ENCODE data around the gene SLC22A2. TPM values are rescaled to one million over a fixed set of nuclear protein-coding genes. Genes with fewer than 3 reads are reported as not detected.
"Not testable (repeated sequence)": the region's sequence is repeated elsewhere in the genome, so short reads cannot be mapped to it uniquely, and the experiment has no call there.

SLC22A2 gene
- not detected for total RNA-seq

DNA sequence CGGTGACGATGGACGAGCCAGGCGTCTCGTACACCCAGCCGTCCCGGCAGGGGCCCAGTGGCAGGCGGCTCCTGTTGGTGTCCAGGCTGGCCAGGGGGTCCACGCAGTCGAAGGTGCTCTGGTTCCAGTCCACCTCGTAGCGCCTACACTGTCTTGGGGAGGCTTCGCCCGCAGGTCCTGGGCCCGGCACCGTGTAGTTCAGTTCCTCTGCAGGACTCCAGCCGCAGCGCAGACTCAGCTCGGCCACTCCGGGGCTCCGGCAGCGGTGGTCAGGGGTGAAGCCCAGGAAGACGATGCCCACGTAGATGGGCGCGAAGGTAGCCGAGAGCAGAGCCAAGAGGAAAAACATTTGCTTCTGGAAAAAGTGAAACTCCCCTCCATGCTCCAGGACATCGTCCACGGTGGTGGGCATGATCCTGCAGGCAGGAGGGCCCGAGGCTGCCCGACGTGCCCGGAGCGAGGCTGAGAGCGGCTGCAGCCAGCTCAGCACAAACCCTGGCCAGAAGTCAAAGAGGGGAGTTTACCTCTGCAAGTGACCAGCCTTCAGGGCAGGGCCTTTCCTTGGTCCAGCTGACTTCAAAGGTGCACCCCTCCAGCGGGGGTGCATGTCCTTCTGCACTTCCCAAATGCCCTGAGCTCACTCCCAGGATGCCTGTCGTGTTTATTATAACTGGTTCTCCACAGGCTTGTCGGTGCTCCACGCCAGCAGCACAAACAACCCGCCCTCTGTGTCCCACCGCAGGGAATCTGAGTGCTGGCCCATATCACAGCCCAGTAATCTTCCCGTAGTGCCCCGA is at the start of gene SLC22A2:
SLC22A2 (minus strand) TSS at position 476 of the 797 bp plus-strand sequence; CDS start at position 412, 64 bp downstream.
- Histone ChIP-seq H3K27me3 (no peaks in the 10 kb centered on the region), H3K9me3 (no peaks in the 10 kb centered on the region), H3K36me3 (no peaks in the 10 kb centered on the region), H3K4me3 (no peak within 1 kb of the TSS), H3K4me1 (no peaks in the 10 kb centered on the region), H3K27ac (no peak within 1 kb of the TSS)
- intact Hi-C loops (cut with DNase I; ENCODE audit: low total_unique reads): no loop called here
- TF ChIP-seq, protein P1, sequence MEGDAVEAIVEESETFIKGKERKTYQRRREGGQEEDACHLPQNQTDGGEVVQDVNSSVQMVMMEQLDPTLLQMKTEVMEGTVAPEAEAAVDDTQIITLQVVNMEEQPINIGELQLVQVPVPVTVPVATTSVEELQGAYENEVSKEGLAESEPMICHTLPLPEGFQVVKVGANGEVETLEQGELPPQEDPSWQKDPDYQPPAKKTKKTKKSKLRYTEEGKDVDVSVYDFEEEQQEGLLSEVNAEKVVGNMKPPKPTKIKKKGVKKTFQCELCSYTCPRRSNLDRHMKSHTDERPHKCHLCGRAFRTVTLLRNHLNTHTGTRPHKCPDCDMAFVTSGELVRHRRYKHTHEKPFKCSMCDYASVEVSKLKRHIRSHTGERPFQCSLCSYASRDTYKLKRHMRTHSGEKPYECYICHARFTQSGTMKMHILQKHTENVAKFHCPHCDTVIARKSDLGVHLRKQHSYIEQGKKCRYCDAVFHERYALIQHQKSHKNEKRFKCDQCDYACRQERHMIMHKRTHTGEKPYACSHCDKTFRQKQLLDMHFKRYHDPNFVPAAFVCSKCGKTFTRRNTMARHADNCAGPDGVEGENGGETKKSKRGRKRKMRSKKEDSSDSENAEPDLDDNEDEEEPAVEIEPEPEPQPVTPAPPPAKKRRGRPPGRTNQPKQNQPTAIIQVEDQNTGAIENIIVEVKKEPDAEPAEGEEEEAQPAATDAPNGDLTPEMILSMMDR (IDR thresholded peaks at IDR 0.05): no peak
- TF ChIP-seq POLR2AphosphoS5 (IDR thresholded peaks at IDR 0.05): no peak
- no peak for TF ChIP-seq POLR2A (IDR thresholded peaks at IDR 0.05)
- no peak for DNase-seq (ENCODE audit: low spot score in 2 of 2)

DNA sequence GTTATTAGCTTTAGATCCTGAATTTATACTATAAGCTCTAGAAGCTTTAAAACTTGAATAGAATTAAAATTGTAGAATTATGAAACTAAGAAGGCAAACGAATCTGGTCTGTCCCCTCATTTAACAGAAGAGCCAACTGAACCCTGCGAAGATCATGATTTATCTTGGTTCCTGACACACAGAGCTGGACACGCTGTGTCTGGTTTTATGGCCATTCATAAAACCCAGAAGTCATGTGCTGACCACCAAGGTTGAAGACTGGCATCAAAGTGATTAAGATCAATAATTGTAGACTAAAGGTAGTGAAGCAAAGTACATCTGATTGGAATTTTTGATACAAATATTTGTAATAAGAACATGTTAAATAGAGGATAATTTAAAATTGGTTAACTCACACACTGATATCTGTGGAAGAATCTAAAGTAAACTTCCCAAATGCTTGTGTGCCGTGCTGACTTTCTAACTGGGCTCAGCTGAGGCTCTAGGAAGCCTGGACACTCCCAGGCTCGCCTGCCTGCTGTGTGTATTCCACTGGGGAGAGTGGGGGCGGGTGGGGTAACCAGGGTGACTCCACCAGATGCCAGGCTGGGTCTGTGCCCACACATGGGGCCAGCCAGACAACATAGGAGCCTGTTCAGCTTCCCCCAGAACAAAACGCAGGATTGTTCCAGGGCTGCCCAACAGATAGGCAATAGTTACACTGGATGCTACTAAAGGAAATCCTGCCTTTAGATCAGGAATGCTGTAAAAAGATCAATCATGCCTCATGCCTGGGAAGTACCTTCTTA is 47.5 kb upstream of the SLC22A2 start:
- no peaks in the 10 kb centered on the region for H3K36me3 ChIP-seq
- intact Hi-C loops (cut with DNase I; ENCODE audit: low total_unique reads): no loop called here
- no peak overlapping the region for H3K4me3 ChIP-seq
- no peak for DNase-seq (ENCODE audit: low spot score in 2 of 2)
- no peaks in the 10 kb centered on the region for H3K27me3 ChIP-seq
- H3K9me3 ChIP-seq: peaks cover 0 to 18% of the 10 kb centered on the region in 2 donors
- H3K27ac ChIP-seq: no peak overlapping the region
- no peaks in the 10 kb centered on the region for H3K4me1 ChIP-seq
- no peak for TF ChIP-seq POLR2AphosphoS5 (IDR thresholded peaks at IDR 0.05)
- TF ChIP-seq, protein P1 (IDR thresholded peaks at IDR 0.05): no peak

DNA sequence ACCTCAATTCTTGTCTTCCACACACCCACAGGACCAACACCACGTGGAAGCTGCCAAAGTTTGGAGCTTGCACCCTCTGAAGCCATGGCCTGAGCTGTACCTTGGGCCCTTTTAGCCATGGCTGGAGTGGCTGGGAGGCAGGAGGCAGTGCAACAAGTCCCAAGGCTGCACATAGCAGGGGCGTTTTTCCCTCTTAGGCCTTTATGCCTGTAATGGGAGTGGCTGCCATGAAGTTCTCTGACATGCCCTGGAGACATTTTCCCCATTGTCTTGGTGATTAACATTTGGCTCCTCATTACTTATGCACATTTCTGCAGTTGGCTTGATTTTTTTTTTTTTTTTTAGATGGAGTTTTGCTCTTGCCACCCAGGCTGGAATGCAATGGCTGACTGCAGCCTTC is 45.2 kb upstream of the SLC22A2 start:
- no peaks in the 10 kb centered on the region for H3K9me3 ChIP-seq
- H3K36me3 ChIP-seq: no peaks in the 10 kb centered on the region
- no peaks in the 10 kb centered on the region for H3K27me3 ChIP-seq
- TF ChIP-seq POLR2AphosphoS5 (IDR thresholded peaks at IDR 0.05): no peak
- no peak for TF ChIP-seq POLR2A (IDR thresholded peaks at IDR 0.05)
- TF ChIP-seq, protein P1 (IDR thresholded peaks at IDR 0.05): no peak
- H3K4me1 ChIP-seq: no peaks in the 10 kb centered on the region
- H3K4me3 ChIP-seq: no peak overlapping the region
- no peak overlapping the region for H3K27ac ChIP-seq
- DNase-seq (ENCODE audit: low spot score in 2 of 2): no peak
- intact Hi-C loops (cut with DNase I; ENCODE audit: low total_unique reads): no loop called here

DNA sequence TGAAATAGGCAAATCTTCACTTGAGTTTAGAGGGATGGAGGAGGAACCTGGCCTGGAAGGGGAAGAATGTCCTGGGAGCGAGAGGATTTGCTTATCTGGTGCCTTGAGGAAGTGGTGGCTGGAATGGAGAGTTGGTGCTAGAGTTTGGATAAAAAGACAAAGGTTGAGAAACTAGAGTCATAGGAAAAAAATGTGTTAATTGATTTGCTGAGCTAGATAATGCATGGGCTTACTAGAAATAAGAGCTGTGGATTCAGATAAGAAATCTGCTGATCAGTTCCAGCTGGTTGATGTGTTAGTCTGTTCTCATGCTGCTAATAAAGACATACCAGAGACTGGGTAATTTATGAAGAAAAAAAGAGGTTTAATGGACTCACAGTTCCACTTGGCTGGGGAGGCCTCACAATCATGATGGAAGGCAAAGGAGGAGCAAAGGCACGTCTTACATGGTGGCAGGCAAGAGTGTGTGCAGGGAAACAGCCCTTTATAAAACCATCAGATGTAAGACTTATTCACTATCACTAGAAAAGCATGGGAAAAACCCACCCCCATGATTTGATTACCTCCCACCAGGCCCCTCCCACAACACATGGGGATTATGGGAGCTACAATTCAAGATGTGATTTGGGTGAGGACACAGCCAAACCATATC is 43.9 kb upstream of the SLC22A2 start:
- H3K4me3 ChIP-seq; H3K36me3 ChIP-seq; H3K4me1 ChIP-seq; H3K27me3 ChIP-seq; DNase-seq (ENCODE audit: low spot score in 2 of 2); intact Hi-C loops (cut with DNase I; ENCODE audit: low total_unique reads); H3K9me3 ChIP-seq; H3K27ac ChIP-seq: not testable (repeated sequence)

DNA sequence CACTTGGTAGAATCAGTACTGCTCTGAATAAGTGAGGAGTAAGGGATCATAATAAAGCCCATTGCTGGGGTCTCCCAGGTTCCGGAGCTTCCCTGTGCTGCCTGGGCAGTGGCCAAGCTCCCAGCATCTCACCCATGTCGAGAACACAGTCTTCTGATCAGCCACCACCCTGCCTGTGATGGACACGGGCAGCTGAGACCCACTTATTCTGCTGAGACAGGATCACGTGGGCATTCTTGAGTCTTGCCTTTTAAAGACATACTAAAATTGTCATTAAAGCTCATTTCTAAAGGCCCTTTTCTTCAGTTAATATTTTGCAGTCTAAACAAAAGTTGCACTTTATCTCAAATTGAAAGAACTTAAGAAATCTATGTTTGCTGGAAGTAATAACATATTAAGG is 42.7 kb upstream of the SLC22A2 start:
- H3K4me1 ChIP-seq: no peaks in the 10 kb centered on the region
- H3K27me3 ChIP-seq: no peaks in the 10 kb centered on the region
- no peaks in the 10 kb centered on the region for H3K9me3 ChIP-seq
- TF ChIP-seq POLR2A (IDR thresholded peaks at IDR 0.05) (no peak), POLR2AphosphoS5 (IDR thresholded peaks at IDR 0.05) (no peak)
- TF ChIP-seq, protein P1 (IDR thresholded peaks at IDR 0.05): no peak
- no peak overlapping the region for H3K4me3 ChIP-seq
- no peaks in the 10 kb centered on the region for H3K36me3 ChIP-seq
- no peak for DNase-seq (ENCODE audit: low spot score in 2 of 2)
- H3K27ac ChIP-seq: no peak overlapping the region
- intact Hi-C loops (cut with DNase I; ENCODE audit: low total_unique reads): no loop called here
